Epithelial cell of proximal tubule (primary cell): ENCODE results near the gene NPIPB2. TPM values are rescaled to one million over a fixed set of nuclear protein-coding genes. Genes with fewer than 3 reads are reported as not detected.
"Not testable (repeated sequence)": the region's sequence is repeated elsewhere in the genome, so short reads cannot be mapped to it uniquely, and the experiment has no call there.

Experiments
- DNase-seq: peaks from one replicate; pipeline ENCODE4 v3.0.0-alpha.2; 2011; ENCODE audit warnings: low read depth
- H3K4me3 ChIP-seq: 2 replicates; pipeline ENCODE4 v1.5.1; 2011; ENCODE audit warnings: low read depth, mild to moderate bottlenecking, low read length
- CTCF ChIP-seq: conservative IDR thresholded peaks from 2 replicates; pipeline ENCODE4 v1.5.1; 2012; ENCODE audit warnings: low read depth, mild to moderate bottlenecking, low read length
- total RNA-seq: library from RNA; depleted of rRNA; stranded (reverse); fragments of >200 nt; gene quantifications from 2 replicates; pipeline ENCODE4 v1.2.3, GENCODE V29; 2015

NPIPB2 gene
- total RNA-seq, 1 donor from 2014 or later, result not detected

GRCh38 chr16:11946433-11946832 lies 4.6 kb upstream of the NPIPB2 start:
- H3K4me3 ChIP-seq, result no peak overlapping the region
- no peak for TF ChIP-seq CTCF
- DNase-seq, result no peak

- DNase-seq, H3K4me3 ChIP-seq: not testable (repeated sequence)
Observed at GRCh38 chr16:11927350-11927749, 14.5 kb downstream of the NPIPB2 start.

- DNase-seq, H3K4me3 ChIP-seq: not testable (repeated sequence)
Observed at GRCh38 chr16:11924046-11924445, 17.8 kb downstream of the NPIPB2 start.

DNA sequence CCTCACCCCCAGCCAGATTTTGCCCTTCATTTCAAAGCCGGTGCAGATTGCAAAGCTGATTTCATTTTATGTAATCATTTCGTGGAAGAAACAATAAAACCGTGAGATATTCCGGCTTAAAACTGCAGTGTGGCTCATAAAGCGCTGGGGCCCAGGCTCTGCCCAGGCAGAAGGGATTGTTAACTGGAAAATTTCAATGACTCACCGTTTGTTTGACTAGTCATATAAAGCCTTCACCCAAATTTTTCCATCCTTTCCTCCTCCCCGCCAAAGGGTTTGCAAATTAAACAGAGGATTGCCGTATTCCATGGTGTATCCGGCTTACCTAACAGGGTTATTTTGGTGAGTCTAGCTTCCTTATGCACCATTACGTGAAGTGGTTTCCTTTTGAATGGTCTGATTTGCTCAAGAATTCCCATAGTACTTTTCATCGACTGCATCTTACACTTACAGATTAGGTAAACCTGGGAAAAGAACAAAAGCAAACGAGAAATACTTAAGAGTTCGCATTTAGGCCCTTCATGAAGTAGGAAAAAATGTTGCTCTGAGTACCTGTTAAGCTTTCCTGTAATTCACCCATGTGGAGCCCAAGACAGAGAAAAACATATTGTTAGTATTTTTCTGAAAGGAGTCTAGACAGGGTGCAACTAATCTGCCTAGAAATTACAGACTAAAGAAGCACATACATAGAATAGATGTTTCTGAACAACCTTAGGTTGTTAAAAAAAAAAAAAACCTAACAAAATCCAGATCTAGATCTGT lies 25.1 kb downstream of the NPIPB2 start:
- DNase-seq, result peak; percentile 32
- H3K4me3 ChIP-seq, result peak overlapping the region; percentile 72
- no peak for TF ChIP-seq CTCF

DNA sequence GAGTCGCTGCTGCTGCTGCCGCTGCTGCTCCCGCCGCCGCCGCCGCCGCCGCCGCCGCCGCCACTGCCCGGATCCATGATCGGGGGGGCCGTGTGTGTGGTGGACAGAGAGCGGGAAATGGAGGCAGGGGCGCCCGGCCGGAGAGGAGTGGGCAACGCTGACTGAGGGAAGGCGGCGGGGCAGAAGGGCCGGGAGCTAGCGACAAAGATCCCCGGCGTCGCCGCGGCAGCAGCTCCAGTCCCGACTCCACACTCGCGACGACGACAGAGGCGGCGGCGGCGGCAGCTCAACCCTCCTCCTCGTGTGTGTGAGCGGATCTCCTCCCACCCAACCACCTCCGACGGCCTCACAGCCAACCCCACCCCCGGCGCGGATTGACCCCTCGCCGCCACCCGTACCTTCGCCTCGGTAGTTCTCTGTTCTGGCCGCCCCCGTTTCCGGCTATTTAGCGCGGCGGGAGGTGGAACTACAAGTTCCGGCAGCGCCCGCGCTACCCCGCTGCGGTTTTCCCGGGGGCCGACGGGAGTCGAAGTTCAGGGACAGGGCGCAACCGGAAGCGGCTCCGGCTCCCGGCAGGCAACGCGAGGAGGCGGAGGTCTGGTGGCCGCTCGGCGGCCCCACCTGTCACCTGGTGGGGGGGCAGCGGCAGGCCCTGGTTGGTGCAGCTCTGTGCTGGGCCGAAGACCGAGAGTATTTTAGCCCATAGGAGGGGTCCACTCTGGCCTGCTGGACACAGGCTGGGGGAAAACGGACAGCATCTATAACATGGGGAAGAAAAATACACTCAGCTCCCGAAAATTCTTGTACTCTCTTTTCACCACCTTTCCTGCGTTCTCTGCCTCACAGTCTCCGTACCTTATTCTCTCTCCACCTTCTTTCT lies 26.0 kb downstream of the NPIPB2 start, which contains the start of gene GSPT1:
Gene GSPT1, minus strand, starts transcription at position 313 of the 880 bp plus-strand sequence. Its CDS starts 236 bp downstream, at position 77.
- no peak for TF ChIP-seq CTCF
- DNase-seq, result peak; percentile 74

DNA sequence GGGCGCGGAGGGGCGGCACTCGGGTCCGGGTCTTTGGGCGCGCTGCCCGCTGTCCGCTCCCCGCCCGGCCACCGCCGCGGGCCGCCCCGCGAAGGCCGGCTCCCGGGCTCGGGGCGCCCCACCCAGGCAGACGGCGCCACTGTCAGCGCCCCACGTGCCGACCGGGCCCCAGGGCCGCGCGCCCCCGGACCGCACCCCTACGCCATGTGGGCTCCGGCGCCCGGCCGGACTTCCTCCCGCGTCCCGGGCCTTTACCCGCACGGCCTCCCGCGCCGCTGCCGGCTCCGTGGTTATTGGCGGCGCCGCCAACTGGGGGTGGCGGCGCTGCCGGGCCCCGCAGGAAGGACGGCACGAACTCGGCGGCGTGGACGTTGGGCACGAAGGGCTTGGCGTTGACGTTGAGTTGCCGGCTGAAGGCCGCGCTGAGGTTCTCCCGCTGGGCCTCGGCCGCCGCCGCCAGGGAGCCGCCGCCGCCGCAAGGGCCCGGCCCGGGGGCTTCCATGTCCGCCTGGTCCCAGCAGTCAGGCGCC lies 26.7 kb downstream of the NPIPB2 start:
- DNase-seq, result no peak
- TF ChIP-seq CTCF, result no peak
- H3K4me3 ChIP-seq, result peak overlapping the region; percentile 72

More for the DNA sequence above, 26.0 kb downstream of the NPIPB2 start, which contains the start of gene GSPT1:
- peak within 1 kb of the TSS; percentile 72 for H3K4me3 ChIP-seq

GRCh38 chr16:11914210-11915113 lies 27.4 kb downstream of the NPIPB2 start:
- peak overlapping the region; percentile 72 for H3K4me3 ChIP-seq
- TF ChIP-seq CTCF, result no peak
- no peak for DNase-seq
